GM12864 (cell line): ENCODE data around the gene CFL1.
A peak's percentile ranks its signal among the peaks of the same experiment; 100 is the strongest.

Source experiments
- DNase-seq: peaks from one replicate; pipeline ENCODE4 v3.0.0-alpha.2; 2011; ENCODE audit warnings: low read depth
- H3K4me3 ChIP-seq: 2 replicates; pipeline ENCODE4 v1.5.1; 2011; ENCODE audit warnings: mild to moderate bottlenecking, low read depth, low read length, control low read depth
- CTCF ChIP-seq: IDR thresholded peaks from 2 replicates; pipeline ENCODE4 v1.5.1; 2011; ENCODE audit warnings: low read depth, mild to moderate bottlenecking, moderate library complexity, low read length, control low read depth, inconsistent platforms; ENCODE audit errors: missing control alignments

Gene CFL1

GRCh38 chr11:65817835-65818680 is 39.9 kb downstream of the CFL1 start:
- peak overlapping the region; percentile 60 for H3K4me3 ChIP-seq
- no peak for DNase-seq
- peak; percentile 97 for TF ChIP-seq CTCF

- no peak for TF ChIP-seq CTCF
- peak overlapping the region; percentile 60 for H3K4me3 ChIP-seq
- no peak for DNase-seq
Observed at GRCh38 chr11:65817312-65817834, 40.6 kb downstream of the CFL1 start.

- H3K4me3 ChIP-seq = no peak overlapping the region
- DNase-seq = no peak
- no peak for TF ChIP-seq CTCF
Observed at GRCh38 chr11:65816696-65817095, 41.3 kb downstream of the CFL1 start.

GRCh38 chr11:65814986-65815565 is 42.9 kb downstream of the CFL1 start:
- no peak for TF ChIP-seq CTCF
- no peak for DNase-seq
- H3K4me3 ChIP-seq = no peak overlapping the region

GRCh38 chr11:65814131-65814985 is 43.6 kb downstream of the CFL1 start:
- TF ChIP-seq CTCF = no peak
- no peak overlapping the region for H3K4me3 ChIP-seq
- DNase-seq = no peak

- no peak for TF ChIP-seq CTCF
- no peak for DNase-seq
Observed at GRCh38 chr11:65811764-65812475, 46.1 kb downstream of the CFL1 start.

More at GRCh38 chr11:65811764-65812475, 46.1 kb downstream of the CFL1 start:
- no peak overlapping the region for H3K4me3 ChIP-seq
